Ovary (tissue), 10 donors: ENCODE data around the gene CFAP300. TPM values are rescaled to one million over a fixed set of nuclear protein-coding genes. Genes with fewer than 3 reads are reported as not detected.

ENCODE experiments used
- DNase-seq, 5 donors: peaks; one replicate each; pipeline ENCODE4 v3.0.0-alpha.2; 2019 to 2020
- H3K27ac ChIP-seq, 2 donors: fragments of 200-600 bp; one replicate each; pipeline versions ENCODE4 v1.5.1 to v1.8.0; 2019 to 2022
- H3K27me3 ChIP-seq: fragments of 200-600 bp; one replicate; pipeline ENCODE4 v1.8.0; 2022
- H3K36me3 ChIP-seq: fragments of 200-600 bp; sonication (generic); one replicate; pipeline ENCODE4 v1.5.1; 2019
- H3K4me1 ChIP-seq: one replicate; pipeline ENCODE4 v1.8.1; 2013; ENCODE audit warnings: mild to moderate bottlenecking, moderate library complexity; ENCODE audit not compliant: insufficient read depth
- H3K4me3 ChIP-seq: fragments of 200-600 bp; sonication (generic); one replicate; pipeline ENCODE4 v1.5.1; 2017
- H3K9me3 ChIP-seq, 2 donors: fragments of 200-600 bp in 1 of 2; sonication (generic) in 1 of 2; one replicate each; pipeline versions ENCODE4 v1.5.1 to v1.8.1; 2013 to 2019; ENCODE audit warnings: mild to moderate bottlenecking in 1 of 2, moderate library complexity in 1 of 2
- EP300 ChIP-seq: sonication (generic); formaldehyde crosslinking; IDR thresholded peaks from one replicate; pipeline ENCODE4 v1.6.1; 2017; ENCODE audit warnings: antibody characterized with exemption
- POLR2A ChIP-seq: fragments of 450-650 bp; IDR thresholded peaks from one replicate; pipeline ENCODE4 v1.6.1; 2017; ENCODE audit warnings: antibody characterized with exemption, mild to moderate bottlenecking, moderate library complexity
- WGBS, 3 donors: extraction: QIAGEN DNeasy Blood & Tissue Kit in 1 of 3; methylation state at CpG; one replicate each; pipeline versions ENCODE4 v1.1.5 to v1.1.7; 2013 to 2017; 5-methylcytosine and 5-hydroxymethylcytosine counted together
- intact Hi-C, 4 donors: fragments of 100-400 bp; cut with DNase I; formaldehyde crosslinking; loops; one replicate each; pipeline versions ENCODE4 v1.11.0 to v1.15.1; 2022 to 2023
- long read RNA-seq, 3 donors: library from polyadenylated mRNA in 2 of 3; unstranded in 2 of 3; transcript quantifications; one replicate each; pipeline ENCODE4 v2.0.0 and lab custom pipeline, GENCODE V29; 2021 to 2026
- polyA plus RNA-seq, 2 donors: library from polyadenylated mRNA; stranded (reverse); fragments of 200-250 nt in 1 of 2; fragments of 350-450 nt in 1 of 2; fragmentation: Illumina TruSeq in 1 of 2; extraction: RNeasy Lipid Tissue Mini Kit (QIAGEN cat#74804) in 1 of 2; gene quantifications; one replicate each; pipeline ENCODE4 v1.2.3, GENCODE V29; 2013 to 2014
- total RNA-seq, 7 donors: library from RNA; depleted of rRNA in 2 of 7; stranded (reverse); fragments of >200 nt in 2 of 7; fragmentation: NEBNext Ultra II Directional in 3 of 7; extraction: Animal tissue kit (Norgen Biotek cat#: 25700) in 3 of 7; gene quantifications; one replicate each; pipeline versions ENCODE4 v1.1.0 to v1.2.4, GENCODE V29; 2016 to 2023
- TF ChIP-seq, protein P1 (sequence below), 3 donors: fragments of 450-650 bp in 2 of 3; fragments of 200-600 bp in 1 of 3; IDR thresholded peaks; one replicate each; pipeline versions ENCODE4 v1.5.1 to v1.8.0; 2016 to 2022; ENCODE audit warnings: antibody characterized with exemption in 3 of 3, mild to moderate bottlenecking in 1 of 3
- donor health status: DM: no; HTN: no; CAD: no; lungs with moderate emphysema.
- donor health status: DM: no; HTN: no; CAD: no.
- donor health status: Bipolar disorder and iron deficiency.
- donor health status: DM: yes; HTN: yes; CAD: no.
- donor health status: DM: no; HTN: no; CAD: no.
- donor health status: DM: yes; HTN: yes; CAD: no.

The CFAP300 gene
- total RNA-seq (10 to 100 TPM in 1 of 7 donors, 1 to 10 TPM in 6; 2.1 to 20.1 (median 6.1) TPM), polyA plus RNA-seq (1 to 10 TPM; 3.0 to 3.9 TPM)
- long read RNA-seq, donor 1, transcript CFAP300-201 (7 exons, 2,193 nt), result major isoform, 8 of 14 reads
- long read RNA-seq, donor 1, partial matches to known transcripts, result 3 of 14 reads
- long read RNA-seq, donor 1, other reads (novel, unspliced or antisense), result 2 of 14 reads
- long read RNA-seq, donor 2, transcript CFAP300-201 (7 exons, 2,193 nt), result major isoform, 15 of 17 reads
- long read RNA-seq, donor 2, partial matches to known transcripts, result 0 of 17 reads
- long read RNA-seq, donor 2, other reads (novel, unspliced or antisense), result 0 of 17 reads
- long read RNA-seq, donor 3, partial matches to known transcripts, result 0 of 8 reads
- long read RNA-seq, donor 3, other reads (novel, unspliced or antisense), result 3 of 8 reads

DNA sequence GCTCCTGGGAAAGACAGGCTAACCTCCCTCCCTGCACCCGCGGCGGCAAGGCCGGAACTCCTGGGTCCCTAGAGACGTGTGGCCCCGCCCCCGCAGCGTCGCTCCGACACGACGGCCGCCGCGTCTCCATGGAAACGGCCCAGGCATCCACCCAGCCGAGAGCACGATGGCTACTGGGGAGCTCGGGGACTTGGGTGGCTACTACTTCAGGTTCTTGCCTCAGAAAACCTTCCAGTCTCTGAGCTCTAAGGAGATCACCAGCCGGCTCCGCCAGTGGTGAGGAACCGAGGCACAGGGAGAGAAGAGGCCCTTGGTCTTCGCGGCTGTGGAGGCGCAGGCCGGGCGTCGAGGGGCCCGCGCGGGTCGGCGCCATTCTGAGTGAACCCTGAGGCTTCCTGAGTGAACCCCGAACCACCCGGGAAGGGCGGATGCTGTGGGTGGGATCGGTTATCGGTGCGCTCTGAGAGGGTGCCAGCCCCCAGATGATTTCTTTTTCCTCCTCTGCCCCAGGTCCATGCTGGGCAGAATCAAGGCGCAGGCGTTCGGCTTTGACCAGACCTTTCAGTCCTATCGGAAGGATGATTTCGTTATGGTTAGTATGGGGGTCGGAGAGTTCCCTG is at the start of gene CFAP300:
CFAP300 (plus strand) TSS at position 133 of the 620 bp plus-strand sequence; CDS start at position 167, 34 bp downstream.
- Histone ChIP-seq H3K4me1 (peaks cover 2% of the 10 kb centered on the region), H3K27me3 (peaks cover 2% of the 10 kb centered on the region), H3K9me3 (no peaks in the 10 kb centered on the region), H3K4me3 (peak within 1 kb of the TSS; percentile 61), H3K36me3 (no peaks in the 10 kb centered on the region), H3K27ac (peak within 1 kb of the TSS; percentile 62 to 84)
- TF ChIP-seq POLR2A (peak; percentile 63), EP300 (no peak)
- intact Hi-C loops, result no loop called here
- peak; percentile 86 to 95 (median 92) for DNase-seq
- WGBS, 3 donors, result 1 to 2% (median 1%) methylated on average over 45 of the region's 45 CpGs

DNA sequence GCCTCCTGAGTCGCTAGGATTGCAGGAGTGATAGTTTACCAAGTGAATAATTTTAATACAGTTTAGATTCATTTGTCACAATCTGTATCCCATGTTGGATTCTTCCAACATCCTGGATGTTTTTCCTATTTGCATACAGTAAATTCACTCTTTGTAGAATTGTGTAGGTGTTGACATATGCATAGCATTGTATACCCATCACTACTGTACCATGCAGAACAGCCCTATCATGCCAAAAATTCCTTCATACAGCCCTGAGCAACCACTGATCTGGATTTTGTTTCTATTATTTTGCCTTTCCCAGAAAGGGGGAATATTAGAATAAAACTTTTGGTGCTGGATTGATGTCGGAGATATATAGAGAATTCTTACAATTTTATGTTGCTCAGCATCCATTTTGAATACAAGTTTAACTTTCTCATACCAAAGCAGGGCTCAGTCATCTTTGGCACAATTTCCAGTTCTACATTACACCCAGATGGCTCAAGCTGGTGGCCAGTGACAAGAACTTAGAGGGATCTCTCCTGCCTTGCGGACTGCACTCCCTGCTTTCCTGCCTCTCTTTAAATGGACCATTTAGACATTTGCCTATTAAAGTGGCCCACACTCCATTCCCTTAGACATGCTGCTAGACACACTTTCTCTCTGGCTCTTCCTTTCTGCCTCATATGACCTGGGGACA is 45.4 kb upstream of the CFAP300 start:
- Histone ChIP-seq H3K9me3 (no peaks in the 10 kb centered on the region), H3K27ac (no peak overlapping the region), H3K27me3 (no peaks in the 10 kb centered on the region), H3K36me3 (no peaks in the 10 kb centered on the region), H3K4me1 (no peaks in the 10 kb centered on the region), H3K4me3 (no peak overlapping the region)
- 88 to 96% (median 92%) methylated on average over 3 of the region's 3 CpGs for WGBS, 3 donors
- TF ChIP-seq, protein P1, sequence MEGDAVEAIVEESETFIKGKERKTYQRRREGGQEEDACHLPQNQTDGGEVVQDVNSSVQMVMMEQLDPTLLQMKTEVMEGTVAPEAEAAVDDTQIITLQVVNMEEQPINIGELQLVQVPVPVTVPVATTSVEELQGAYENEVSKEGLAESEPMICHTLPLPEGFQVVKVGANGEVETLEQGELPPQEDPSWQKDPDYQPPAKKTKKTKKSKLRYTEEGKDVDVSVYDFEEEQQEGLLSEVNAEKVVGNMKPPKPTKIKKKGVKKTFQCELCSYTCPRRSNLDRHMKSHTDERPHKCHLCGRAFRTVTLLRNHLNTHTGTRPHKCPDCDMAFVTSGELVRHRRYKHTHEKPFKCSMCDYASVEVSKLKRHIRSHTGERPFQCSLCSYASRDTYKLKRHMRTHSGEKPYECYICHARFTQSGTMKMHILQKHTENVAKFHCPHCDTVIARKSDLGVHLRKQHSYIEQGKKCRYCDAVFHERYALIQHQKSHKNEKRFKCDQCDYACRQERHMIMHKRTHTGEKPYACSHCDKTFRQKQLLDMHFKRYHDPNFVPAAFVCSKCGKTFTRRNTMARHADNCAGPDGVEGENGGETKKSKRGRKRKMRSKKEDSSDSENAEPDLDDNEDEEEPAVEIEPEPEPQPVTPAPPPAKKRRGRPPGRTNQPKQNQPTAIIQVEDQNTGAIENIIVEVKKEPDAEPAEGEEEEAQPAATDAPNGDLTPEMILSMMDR (IDR thresholded peaks at IDR 0.05), result no peak
- no peak for TF ChIP-seq EP300
- TF ChIP-seq POLR2A, result no peak
- no peak for DNase-seq
- intact Hi-C loops, result loop anchor here in 1 of 4 donors (10.0 kb wide), 1 partner anchor 137 kb away; no protein-coding TSS in a partner anchor

DNA sequence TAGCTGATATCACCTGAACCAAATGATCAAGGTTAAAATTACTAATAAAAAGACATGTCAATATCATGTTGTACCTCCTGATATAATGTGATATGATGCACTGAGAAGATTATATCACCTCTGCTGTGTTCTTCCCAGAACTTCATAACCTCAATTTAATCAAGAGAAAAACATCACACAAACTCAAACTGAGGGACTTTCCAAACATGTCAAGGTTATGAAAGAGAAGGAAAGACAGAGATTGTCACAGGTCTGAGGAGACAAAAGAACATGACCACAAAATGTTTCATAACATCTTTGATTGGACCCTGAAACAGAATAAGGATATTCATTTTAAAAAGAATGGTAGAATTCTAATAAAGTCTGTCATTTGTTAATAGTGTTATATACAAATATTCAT is 43.0 kb upstream of the CFAP300 start:
- Histone ChIP-seq H3K4me1 (no peaks in the 10 kb centered on the region), H3K4me3 (no peak overlapping the region), H3K9me3 (no peaks in the 10 kb centered on the region), H3K27ac (no peak overlapping the region), H3K27me3 (no peaks in the 10 kb centered on the region), H3K36me3 (no peaks in the 10 kb centered on the region)
- intact Hi-C loops, result loop anchor here in 1 of 4 donors (10.0 kb wide), 1 partner anchor 139 kb away; no protein-coding TSS in a partner anchor
- TF ChIP-seq, protein P1 (IDR thresholded peaks at IDR 0.05), result no peak
- TF ChIP-seq POLR2A, result no peak
- no peak for DNase-seq

DNA sequence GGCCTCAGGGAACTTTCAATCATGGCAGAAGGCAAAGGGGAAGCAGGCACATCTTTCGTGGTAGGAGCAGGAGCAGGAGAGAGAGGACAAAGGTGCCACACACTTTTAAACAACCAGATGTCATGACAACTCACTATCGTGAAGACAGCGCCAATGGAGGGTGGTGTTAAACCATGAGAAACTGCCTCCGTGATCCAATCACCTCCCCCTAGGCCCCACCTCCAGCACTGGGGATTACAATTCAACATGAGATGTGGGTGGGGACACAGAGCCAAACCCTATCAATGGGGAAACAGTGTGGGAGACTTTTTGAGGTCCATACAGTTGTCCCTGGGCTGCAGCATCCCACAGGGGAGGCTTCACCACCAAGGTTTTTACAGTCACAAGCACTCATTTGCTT is 41.9 kb upstream of the CFAP300 start:
- no peak overlapping the region for H3K27ac ChIP-seq
- no peaks in the 10 kb centered on the region for H3K27me3 ChIP-seq
- H3K4me1 ChIP-seq, result no peaks in the 10 kb centered on the region
- WGBS, 3 donors, result 83 to 89% (median 84%) methylated on average over 4 of the region's 4 CpGs
- no peaks in the 10 kb centered on the region for H3K9me3 ChIP-seq
- DNase-seq, result no peak
- no peak overlapping the region for H3K4me3 ChIP-seq
- no peaks in the 10 kb centered on the region for H3K36me3 ChIP-seq
- intact Hi-C loops, result loop anchor here in 1 of 4 donors (10.0 kb wide), 1 partner anchor 141 kb away; no protein-coding TSS in a partner anchor
- TF ChIP-seq EP300, result no peak
- TF ChIP-seq, protein P1 (IDR thresholded peaks at IDR 0.05), result no peak
- TF ChIP-seq POLR2A, result no peak
